GM19240 (cell line): ENCODE data around the gene STMND1.

Experiments
- DNase-seq: peaks from one replicate; pipeline ENCODE4 v3.0.0; 2011; ENCODE audit warnings: low spot score; ENCODE audit not compliant: insufficient read length

Gene STMND1

GRCh38 chr6:17098538-17098937 is 3.3 kb upstream of the STMND1 start:
- DNase-seq: no peak

DNA sequence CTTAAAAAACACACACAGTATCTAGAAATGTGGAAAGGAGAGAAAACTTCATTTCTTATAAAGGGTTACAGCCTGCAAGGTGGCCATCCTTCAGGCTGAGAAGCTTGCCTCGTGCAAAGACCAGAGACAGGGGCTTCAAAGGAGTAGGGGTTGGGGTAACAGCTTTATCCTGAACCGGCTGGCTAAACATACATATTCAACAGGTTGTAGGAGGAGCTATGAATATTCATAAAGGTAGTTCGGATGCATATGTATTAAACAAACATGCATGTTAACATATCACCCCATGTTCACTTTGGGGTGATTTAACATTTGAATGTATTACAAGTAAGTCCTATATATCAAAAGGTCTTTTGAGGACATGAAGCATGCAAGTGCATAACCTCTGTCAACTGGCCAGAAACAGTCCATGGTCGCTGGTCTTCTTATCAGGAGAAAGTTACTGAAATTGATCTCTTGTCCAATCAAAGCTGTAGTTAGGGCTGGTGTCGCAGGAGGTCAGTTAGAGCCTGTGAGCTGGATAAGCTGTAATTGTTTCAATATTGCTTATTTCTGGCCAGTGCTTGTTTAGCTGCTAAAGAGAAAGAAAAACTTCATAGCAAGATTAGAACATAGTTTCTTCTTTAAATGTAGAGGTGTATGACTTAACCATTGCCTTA is 2.3 kb upstream of the STMND1 start:
- DNase-seq: no peak

DNA sequence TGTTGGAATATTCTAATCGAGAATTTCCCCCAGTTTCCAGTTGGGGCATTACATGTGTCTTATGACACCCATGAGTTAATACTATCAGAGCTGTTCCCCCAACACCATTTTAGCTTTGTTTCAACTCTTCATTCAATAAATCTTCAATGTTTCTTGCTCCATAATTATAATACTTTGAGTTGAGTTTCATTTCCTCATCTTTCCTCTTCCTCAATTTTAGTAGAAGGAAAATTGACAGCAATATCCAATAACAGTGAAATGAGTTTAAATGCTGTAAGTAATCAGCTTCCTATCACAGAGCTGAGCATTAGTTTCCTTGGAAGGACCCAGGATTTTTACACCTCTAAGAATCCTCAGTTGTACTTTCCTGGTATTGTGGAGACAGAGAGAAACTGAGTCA is 1.0 kb upstream of the STMND1 start:
- no peak for DNase-seq

DNA sequence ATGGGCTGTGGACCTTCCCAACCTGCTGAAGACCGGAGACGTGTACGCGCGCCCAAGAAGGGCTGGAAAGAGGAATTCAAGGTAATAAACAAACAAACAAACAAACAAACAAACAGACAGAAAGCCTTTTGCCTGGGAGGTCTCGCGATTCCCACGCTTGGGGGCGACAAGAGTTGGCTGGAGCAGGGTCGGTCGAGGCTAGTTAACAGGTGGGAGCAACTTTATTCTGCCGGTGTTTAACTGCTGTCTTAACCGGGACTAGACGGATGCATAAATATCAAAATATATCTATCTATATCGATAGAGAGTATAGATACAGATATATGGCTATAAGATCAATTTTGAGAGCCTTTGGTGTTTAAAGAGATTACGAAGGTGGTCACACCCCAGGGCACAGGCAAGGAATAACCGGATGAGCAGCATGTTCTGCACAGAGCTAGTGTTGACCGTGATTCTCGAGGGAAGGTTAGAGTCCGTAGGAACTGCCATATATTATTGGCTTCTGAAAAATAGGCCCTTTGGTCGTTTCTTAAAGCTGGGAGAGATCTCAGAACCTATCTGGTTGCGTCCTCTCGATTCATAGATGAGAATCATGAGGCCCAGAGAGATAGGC is 514 bp downstream of the STMND1 start:
- no peak for DNase-seq

- no peak for DNase-seq
Measured at GRCh38 chr6:17103715-17104114, 1.9 kb downstream of the STMND1 start.

GRCh38 chr6:17107863-17108262 is 6.0 kb downstream of the STMND1 start:
- no peak for DNase-seq

- no peak for DNase-seq
Measured at GRCh38 chr6:17115251-17116116, 13.6 kb downstream of the STMND1 start.

GRCh38 chr6:17116117-17116440 is 14.2 kb downstream of the STMND1 start:
- DNase-seq: no peak

GRCh38 chr6:17120019-17120418 is 18.2 kb downstream of the STMND1 start:
- no peak for DNase-seq

DNA sequence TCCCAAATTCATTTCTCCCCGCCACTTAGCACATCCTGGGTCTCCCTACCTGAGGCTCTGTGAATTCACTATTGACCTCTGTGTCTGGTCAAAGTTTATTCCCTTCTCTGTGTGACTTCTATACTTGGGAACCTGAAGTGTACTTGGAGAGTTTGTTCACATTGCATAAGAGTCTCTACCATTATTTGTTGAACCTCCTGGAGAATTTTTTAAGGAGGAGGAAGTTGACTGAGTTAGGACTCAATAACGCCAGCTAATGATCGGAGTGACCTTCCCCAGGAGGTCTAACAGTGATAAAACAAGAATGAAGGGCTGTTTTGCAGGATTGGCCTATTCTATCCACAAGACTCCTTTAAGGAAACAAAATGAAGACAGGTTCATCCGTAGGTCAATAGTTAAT is 23.6 kb downstream of the STMND1 start:
- no peak for DNase-seq

- no peak for DNase-seq
Measured at GRCh38 chr6:17130786-17131185, 28.9 kb downstream of the STMND1 start.

- DNase-seq: no peak
Measured at GRCh38 chr6:17132967-17133366, 31.1 kb downstream of the STMND1 start.

- no peak for DNase-seq
Measured at GRCh38 chr6:17138033-17138432, 36.2 kb downstream of the STMND1 start.

GRCh38 chr6:17144016-17144415 is 42.2 kb downstream of the STMND1 start:
- no peak for DNase-seq

DNA sequence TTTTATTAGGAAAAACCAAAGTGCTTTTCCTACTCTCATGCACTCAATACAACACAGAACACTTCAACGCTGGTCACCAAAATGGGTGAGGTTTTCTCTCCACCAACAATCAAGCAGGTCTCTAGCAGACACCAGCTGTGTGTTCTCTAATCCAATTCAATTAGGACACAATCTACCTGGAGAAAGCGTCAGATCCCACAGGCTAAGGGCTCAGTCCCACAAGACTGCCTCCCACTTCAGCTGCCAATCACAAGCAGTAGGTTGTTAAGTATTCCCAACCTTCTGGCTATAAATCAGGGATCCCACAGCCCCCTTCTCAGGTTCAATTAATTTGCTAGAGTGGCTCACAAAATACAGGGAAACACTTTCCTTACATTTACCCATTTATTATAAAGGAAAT is 47.7 kb downstream of the STMND1 start:
- no peak for DNase-seq

GRCh38 chr6:17150096-17150495 is 48.2 kb downstream of the STMND1 start:
- DNase-seq: no peak

DNA sequence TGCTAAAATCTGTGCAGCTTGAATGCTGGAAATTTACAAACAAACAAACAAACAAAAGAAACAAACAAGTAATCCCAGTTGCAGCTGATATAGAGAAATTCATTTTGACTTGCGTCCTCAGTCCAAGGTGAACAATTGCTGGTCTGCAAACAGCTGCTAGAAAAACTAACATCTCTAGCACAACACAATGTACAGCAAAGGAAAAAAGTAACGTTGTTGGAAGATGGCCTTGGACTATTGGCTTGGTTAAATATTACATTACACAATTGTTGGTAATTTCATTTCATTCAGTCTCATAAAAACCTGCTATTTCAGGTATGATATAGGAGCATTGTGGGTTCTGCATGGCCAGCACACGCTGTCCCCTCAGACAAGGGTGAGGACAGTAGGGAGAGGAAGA is 50.0 kb downstream of the STMND1 start:
- no peak for DNase-seq

DNA sequence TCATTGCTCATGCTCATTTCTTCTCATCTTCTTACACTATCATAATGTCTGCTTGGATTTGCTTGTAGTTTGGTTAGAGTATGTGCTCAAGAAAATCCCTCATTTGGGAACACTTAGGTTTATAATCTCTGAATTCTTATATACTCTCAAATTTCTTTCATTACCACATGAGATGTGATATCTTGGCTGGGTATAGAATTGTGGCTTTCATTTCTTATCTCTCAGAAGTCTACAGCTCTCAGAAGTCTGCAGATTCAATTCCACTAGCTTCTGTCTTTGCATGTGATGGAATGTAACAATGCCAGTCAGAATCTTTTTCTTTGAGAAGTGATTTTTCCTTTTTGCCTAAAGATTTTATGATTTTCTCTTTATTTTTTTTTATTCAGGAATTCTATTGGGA is 50.9 kb downstream of the STMND1 start:
- no peak for DNase-seq

DNA sequence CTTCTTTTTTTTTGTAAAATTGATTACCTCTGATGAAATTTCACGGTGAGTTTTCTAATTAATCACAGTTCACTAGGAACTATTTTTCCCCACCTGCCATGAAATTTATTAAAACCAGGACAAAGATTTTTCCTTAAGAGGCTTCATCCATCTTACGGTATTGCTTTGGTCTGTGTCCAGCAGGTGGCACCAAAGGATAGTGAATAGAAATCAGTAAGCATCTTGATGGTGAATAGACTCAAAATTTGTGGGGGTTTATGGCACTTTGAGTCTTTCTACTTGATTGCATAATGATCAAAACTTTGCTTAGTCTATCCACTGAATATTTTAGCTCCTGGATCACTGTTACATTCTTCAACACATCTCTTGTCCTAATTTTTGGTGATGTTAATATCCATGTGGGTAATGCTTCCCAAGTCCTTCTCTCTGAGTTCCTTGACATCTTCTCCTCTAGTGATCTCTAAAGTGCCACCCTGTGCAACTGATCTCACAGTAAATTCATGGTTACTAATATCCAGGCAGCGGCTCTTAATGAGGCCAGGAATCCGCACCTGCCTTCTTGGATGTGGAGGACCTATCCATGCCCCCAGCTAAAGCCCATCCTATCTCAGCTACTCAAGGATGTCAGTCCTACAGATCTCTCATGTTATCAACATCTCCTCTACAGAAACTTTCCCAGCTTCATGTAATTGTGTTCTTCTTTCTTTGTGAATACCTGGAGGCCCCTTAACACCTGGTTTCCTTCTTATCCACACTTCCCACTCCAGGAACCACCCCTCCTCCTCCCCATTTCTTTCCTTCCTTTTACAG is 54.5 kb downstream of the STMND1 start:
- no peak for DNase-seq

DNA sequence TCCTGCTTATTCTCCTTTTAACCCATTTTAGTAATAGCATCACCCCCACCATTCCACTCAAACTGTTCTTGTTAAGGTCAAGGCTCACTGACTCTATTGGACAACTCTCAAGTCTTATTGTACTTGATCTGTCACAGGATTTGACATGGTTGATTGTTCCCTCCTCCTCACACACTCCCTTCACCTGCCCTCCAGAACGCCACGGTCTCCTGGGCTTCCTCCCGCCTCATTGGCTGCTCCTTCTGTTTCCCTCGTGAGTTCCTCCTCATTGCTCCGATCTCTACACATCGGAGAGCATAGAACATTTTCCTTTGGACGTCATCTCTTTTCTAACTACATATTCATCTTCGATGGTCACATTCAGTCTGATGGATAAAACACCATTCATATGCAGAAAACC is 55.1 kb downstream of the STMND1 start:
- no peak for DNase-seq

DNA sequence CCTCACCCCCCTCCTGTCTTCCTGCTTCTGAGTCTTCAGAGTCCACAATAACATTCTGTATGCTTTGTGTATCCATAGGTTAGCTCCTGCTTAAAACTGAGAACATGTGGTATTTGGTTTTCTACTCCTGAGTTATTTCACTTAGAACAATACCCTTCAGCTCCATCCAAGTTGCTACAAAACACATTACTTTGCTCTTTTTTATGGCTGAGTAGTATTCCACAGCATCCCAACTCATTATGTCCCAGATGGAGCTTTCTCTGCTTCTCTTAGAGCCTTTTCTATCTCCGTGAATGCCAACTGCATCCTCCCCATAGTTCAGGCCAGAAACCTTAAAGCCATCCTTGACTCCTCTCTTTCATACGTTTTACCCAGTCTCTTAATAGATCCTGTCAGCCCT is 55.8 kb downstream of the STMND1 start:
- no peak for DNase-seq

- no peak for DNase-seq
Measured at GRCh38 chr6:17159240-17159639, 57.4 kb downstream of the STMND1 start.
